ENCODE measurements around the gene APBA2. TPM values are rescaled to one million over a fixed set of nuclear protein-coding genes. Genes with fewer than 3 reads are reported as not detected.

Gene APBA2
- total RNA-seq, 2 experiments from 2014 or later: 19.2 to 21.2 TPM

DNA sequence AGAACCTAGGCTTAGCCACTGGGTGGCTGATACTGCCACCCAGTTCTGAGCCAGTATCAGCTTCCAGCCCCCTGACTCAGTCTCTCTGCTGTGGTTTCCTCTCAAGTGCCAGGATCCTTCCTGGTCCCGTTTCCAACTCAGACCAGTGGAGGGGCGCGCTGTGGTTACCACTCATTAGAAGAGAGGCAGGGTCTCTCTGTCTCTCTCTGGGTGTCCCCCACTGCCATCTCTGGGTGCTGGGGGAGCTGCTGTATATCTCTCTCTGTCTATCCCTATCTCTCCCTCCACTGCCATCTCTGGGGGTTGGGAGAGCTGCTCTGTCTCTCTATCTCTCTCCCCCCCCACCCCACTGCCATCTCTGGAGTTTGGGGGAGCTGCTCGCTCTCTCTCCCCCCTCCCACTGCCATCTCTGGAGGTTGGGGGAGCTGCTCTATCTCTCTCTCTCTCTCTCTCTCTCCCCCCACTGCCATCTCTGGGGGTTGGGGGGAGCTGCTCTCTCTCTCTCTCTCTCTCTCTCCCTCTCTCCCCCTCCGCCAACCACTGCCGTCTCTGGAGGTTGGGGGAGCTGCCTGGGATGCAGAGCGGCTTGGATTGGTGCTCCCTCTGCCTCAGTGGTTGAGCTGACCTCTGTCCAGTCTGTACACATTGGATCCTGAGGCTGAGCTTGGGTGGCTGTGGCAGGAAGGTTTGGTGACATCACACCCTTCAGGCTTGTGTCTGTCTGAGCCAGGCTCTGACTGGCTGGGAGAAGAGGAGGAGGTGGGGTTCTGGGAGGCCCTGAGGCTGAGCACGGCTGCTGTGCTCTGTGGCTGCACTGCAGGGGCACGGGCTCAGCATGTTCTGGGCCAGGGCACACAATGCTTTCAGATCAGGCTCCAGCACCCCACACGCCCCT lies 98.9 kb downstream of the APBA2 start:
- ChIA-PET POLR2A (no interaction called here), CTCF (interaction anchor here (1.5 kb wide), 1 partner anchor 17 kb away, joined by 3 read pairs; no protein-coding TSS in a partner anchor)
- H3K27ac Mint-ChIP-seq: peak overlapping the region; percentile 55
- no peak overlapping the region for H3K4me3 Mint-ChIP-seq
- H3K4me1 Mint-ChIP-seq: peaks cover 17% of the 10 kb centered on the region
- no peaks in the 10 kb centered on the region for H3K36me3 Mint-ChIP-seq (ENCODE audit: low read depth)
- H3K9me3 Mint-ChIP-seq: peaks cover 2% of the 10 kb centered on the region
- DNase-seq: no peak
- H3K27me3 Mint-ChIP-seq: no peaks in the 10 kb centered on the region

DNA sequence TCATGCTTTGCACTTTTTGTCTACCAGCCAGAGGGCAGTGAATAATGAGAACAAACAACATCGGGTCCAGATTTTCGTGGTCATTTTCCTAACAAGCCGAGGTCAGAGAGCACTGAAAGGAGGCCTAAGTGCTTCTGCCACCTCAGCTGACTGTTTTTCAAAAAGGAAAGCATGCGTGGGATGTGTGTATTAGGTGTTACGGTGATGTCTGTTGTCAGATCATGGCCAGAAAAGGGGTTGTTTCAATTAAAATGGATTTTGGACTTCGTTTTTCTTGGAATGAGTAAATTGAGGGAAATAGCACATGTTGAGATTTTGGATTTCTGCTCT lies 99.5 kb downstream of the APBA2 start:
- peaks cover 2% of the 10 kb centered on the region for H3K9me3 Mint-ChIP-seq
- H3K27me3 Mint-ChIP-seq: no peaks in the 10 kb centered on the region
- peaks cover 17% of the 10 kb centered on the region for H3K4me1 Mint-ChIP-seq
- no peaks in the 10 kb centered on the region for H3K36me3 Mint-ChIP-seq (ENCODE audit: low read depth)
- CTCF ChIA-PET: interaction anchor here (1.5 kb wide), 1 partner anchor 16 kb away, joined by 3 read pairs; no protein-coding TSS in a partner anchor
- H3K4me3 Mint-ChIP-seq: no peak overlapping the region
- POLR2A ChIA-PET: no interaction called here
- no peak for DNase-seq
- H3K27ac Mint-ChIP-seq: no peak overlapping the region

DNA sequence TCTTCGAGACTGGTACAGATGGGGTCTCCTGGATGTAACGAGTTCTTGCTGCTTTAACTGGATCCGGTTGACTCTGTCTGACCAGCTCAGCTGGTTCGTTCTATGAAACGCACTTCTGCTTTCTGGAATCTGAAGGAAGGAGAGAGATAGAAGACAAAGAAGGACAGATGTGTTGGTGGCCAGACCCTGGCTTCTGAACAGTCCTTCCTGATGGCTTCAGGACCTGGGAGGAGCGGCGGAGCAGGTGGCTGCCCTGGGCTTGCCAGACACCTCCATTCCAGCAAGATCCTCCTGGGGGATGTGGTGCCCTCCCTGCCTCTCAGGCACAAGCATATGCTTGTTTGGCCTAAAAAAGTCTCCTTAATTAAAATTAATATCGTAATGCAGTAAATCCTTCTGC lies 99.9 kb downstream of the APBA2 start:
- CTCF ChIA-PET: no interaction called here
- Mint-ChIP-seq H3K36me3 (ENCODE audit: low read depth) (no peaks in the 10 kb centered on the region), H3K4me1 (peaks cover 17% of the 10 kb centered on the region), H3K4me3 (no peak overlapping the region), H3K9me3 (peaks cover 2% of the 10 kb centered on the region), H3K27ac (no peak overlapping the region), H3K27me3 (no peaks in the 10 kb centered on the region)
- DNase-seq: no peak
- POLR2A ChIA-PET: no interaction called here

DNA sequence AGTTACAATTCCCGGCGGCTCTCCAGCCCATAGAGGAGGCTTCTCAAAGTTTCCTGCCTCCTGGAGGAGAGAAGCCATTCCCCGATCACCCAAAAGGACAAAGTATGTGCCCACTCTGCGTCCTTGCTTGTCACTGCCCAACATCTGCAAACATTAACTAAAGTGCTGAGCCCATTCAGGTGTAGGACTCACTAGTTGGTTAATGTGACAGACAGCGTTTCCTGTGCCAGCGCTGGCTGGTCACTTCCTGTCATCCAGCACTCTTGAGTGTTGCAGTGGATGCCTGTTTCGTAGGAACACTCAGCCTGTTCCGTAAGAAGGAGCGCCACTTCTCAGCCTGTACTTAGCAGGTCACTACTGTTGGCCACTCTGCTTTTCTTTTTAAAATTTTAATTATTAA lies 100.3 kb downstream of the APBA2 start:
- CTCF ChIA-PET: interaction anchor here (0.6 kb wide), 1 partner anchor 22 kb away, joined by 3 read pairs; no protein-coding TSS in a partner anchor

DNA sequence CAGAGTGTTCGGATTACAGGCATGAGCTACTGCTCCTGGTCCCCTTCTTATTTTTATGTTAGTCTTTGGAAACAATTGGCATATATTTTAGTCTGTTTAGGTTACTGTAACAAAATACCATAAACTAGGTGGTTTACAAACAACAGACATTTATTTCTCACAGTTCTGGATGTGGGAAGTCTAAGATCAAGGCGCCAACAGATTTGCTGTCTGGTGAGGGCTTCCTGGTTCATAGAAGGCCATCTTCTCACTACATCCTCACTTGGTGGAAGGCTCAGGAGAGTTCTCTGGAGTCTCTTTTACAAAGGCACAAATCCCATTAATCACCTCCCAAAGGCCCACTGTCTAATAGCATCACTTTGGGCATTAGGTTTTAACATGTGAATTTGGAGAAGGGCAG lies 101.0 kb downstream of the APBA2 start:
- DNase-seq: no peak
- peaks cover 17% of the 10 kb centered on the region for H3K4me1 Mint-ChIP-seq
- POLR2A ChIA-PET: no interaction called here
- H3K36me3 Mint-ChIP-seq (ENCODE audit: low read depth): no peaks in the 10 kb centered on the region
- H3K4me3 Mint-ChIP-seq: no peak overlapping the region
- H3K27me3 Mint-ChIP-seq: no peaks in the 10 kb centered on the region
- CTCF ChIA-PET: interaction anchor here (0.6 to 0.7 kb wide), 2 partner anchors 22 to 47 kb away, joined by 3 to 7 read pairs; no protein-coding TSS in a partner anchor
- no peak overlapping the region for H3K27ac Mint-ChIP-seq
- peaks cover 2% of the 10 kb centered on the region for H3K9me3 Mint-ChIP-seq

More for the DNA sequence above, 100.3 kb downstream of the APBA2 start:
- no peak for DNase-seq
- H3K4me3 Mint-ChIP-seq: no peak overlapping the region
- no peaks in the 10 kb centered on the region for H3K27me3 Mint-ChIP-seq
- POLR2A ChIA-PET: no interaction called here
- peaks cover 17% of the 10 kb centered on the region for H3K4me1 Mint-ChIP-seq
- no peaks in the 10 kb centered on the region for H3K36me3 Mint-ChIP-seq (ENCODE audit: low read depth)
- no peak overlapping the region for H3K27ac Mint-ChIP-seq
- H3K9me3 Mint-ChIP-seq: peaks cover 2% of the 10 kb centered on the region

DNA sequence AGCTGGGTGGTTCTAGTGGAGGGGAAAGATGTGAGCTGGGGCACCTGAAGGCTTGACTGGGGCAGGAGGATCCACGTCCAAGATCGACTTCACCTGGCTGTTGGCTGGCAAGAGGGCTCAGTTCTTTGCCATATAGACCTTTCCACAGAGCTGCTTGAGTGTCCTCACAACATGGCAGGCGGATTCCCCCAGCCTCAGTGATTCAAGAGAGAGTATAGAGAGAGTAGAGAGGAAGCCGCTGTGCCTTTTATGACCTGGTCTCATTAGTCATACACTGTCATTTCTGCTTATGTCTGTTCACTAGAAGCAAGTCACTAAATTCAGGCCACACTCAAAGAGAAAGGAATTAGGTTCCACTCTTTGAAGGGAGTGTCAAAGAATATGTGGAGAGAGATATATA lies 101.6 kb downstream of the APBA2 start:
- H3K36me3 Mint-ChIP-seq (ENCODE audit: low read depth): no peaks in the 10 kb centered on the region
- H3K27ac Mint-ChIP-seq: no peak overlapping the region
- peaks cover 17% of the 10 kb centered on the region for H3K4me1 Mint-ChIP-seq
- ChIA-PET POLR2A (no interaction called here), CTCF (interaction anchor here (0.7 kb wide), 1 partner anchor 47 kb away, joined by 7 read pairs; no protein-coding TSS in a partner anchor)
- peaks cover 2% of the 10 kb centered on the region for H3K9me3 Mint-ChIP-seq
- no peak for DNase-seq
- no peaks in the 10 kb centered on the region for H3K27me3 Mint-ChIP-seq
- H3K4me3 Mint-ChIP-seq: no peak overlapping the region

DNA sequence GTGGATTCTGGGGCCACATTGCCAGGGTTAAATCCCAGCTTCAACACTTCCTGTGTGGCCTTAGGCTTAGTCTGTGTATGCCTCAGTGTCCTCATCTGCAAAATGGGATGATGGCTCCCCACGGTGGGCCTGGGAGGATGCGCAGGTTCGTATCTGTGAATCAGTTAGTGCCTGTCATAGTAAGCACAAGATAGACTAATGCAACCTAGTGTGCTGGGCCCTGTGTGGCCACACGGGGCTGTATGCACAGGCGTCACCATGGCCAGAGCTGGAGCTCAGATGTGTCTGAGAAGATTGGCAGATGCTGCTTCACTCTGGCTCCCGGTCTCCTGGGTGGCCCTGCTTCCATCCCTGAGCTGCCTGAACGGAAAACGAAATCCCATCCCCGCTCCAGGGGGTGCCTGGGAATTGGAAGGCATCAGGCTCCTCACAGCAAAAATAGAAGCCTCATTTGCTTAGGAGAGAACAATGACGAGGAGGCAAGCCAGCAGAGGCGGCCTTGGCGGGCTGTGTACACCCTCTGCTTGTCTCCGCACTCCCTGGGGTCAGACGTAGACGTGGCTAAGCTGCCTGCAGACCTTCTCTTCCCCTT lies 103.6 kb downstream of the APBA2 start:
- H3K4me1 Mint-ChIP-seq: peaks cover 32% of the 10 kb centered on the region
- ChIA-PET CTCF (interaction anchor here (0.6 kb wide), 1 partner anchor 49 kb away, joined by 6 read pairs; no protein-coding TSS in a partner anchor), POLR2A (no interaction called here)
- H3K9me3 Mint-ChIP-seq: peaks cover 2% of the 10 kb centered on the region
- no peak overlapping the region for H3K4me3 Mint-ChIP-seq
- DNase-seq: no peak
- no peak overlapping the region for H3K27ac Mint-ChIP-seq
- H3K27me3 Mint-ChIP-seq: no peaks in the 10 kb centered on the region
- no peaks in the 10 kb centered on the region for H3K36me3 Mint-ChIP-seq (ENCODE audit: low read depth)

DNA sequence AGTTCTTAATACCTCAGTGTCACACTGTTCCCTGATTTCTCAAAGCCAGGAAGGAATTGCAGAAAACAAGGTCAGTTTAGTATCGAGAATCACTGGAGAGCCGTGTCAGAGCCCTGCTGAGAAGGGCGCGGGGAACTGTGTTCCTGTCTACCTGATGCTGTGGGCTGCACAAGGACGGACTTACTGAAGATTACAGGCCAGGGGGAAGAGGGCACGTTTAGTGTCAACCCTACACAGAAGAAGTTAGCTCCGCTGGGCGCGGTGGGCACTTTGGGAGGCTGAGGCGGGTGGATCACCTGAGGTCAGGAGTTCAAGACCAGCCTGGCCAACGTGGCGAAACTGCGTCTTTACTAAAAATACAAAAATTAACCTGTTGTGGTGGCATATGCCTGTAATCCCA lies 104.1 kb downstream of the APBA2 start:
- no peaks in the 10 kb centered on the region for H3K27me3 Mint-ChIP-seq
- peaks cover 2% of the 10 kb centered on the region for H3K9me3 Mint-ChIP-seq
- ChIA-PET CTCF (no interaction called here), POLR2A (no interaction called here)
- H3K27ac Mint-ChIP-seq: no peak overlapping the region
- H3K36me3 Mint-ChIP-seq (ENCODE audit: low read depth): no peaks in the 10 kb centered on the region
- no peak overlapping the region for H3K4me3 Mint-ChIP-seq
- no peak for DNase-seq
- H3K4me1 Mint-ChIP-seq: peaks cover 33% of the 10 kb centered on the region

DNA sequence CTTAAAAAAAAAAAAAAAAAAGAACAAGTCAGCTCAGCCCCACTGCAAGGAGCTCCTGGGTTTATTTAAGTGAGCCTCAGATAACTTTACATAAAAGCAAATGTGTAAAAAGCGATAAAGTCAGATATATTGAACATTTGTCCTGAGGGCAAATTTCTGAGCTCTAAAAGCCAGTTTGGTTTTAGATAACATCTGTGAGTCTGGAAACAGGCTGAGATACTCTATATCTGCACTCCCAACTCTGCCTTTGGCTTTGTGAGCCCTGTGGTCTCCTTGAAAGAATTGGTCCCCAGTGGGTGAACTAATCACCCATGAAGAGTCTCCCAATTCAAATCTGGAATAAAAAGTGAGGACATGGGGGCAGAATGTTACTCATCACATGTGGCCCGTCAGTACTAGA lies 104.6 kb downstream of the APBA2 start:
- no peak overlapping the region for H3K4me3 Mint-ChIP-seq
- no peaks in the 10 kb centered on the region for H3K27me3 Mint-ChIP-seq
- peaks cover 33% of the 10 kb centered on the region for H3K4me1 Mint-ChIP-seq
- H3K27ac Mint-ChIP-seq: no peak overlapping the region
- CTCF ChIA-PET: interaction anchor here (0.6 kb wide), 1 partner anchor 12 kb away, joined by 3 read pairs; no protein-coding TSS in a partner anchor
- no peaks in the 10 kb centered on the region for H3K36me3 Mint-ChIP-seq (ENCODE audit: low read depth)
- H3K9me3 Mint-ChIP-seq: peaks cover 2% of the 10 kb centered on the region
- POLR2A ChIA-PET: no interaction called here
- no peak for DNase-seq

DNA sequence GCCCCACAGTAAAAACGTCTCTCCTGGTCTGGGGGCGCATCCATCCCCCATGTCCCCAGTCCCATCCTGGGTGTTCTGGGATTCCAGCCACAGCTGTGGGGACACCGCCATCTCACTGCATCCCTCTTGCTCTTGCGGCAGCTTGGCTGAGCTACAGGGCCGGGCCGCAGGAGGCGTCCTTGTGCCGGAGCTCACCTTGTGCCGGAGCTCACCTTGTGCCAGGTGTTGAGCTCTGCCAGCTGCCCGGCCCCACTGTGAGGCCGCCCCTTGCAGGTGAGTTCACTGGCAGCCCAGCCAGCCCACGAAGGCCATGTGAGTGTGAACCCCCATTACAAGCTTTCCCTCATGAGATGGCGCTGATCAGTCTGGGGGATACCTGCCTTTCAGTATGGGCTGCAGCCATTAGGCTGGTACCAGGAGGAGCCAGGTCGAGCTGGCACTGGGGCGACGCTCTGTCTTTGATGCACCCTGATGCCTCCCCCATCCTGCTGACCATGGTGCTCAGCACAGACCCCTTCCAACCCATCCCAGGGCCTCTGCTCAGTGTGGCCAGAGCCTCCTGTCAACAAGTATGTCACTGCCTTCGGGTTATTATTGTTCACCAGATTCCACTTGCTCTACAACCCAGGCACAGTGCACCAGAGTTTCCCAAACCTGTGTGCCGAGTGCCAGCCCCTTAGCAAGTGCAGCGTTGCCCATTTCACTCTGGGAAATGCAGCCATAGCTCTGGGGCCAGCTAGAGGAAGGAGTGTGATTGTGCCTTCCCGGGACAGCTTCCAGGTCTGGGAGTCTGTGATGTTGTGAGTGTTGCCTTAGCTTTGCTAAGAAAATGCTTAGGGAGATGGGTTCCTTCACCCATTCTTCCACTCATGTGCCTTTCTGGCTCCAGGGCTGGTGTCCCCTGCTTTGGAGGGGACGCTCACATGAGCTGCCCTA lies 105.7 kb downstream of the APBA2 start:
- Mint-ChIP-seq H3K27me3 (no peaks in the 10 kb centered on the region), H3K9me3 (peaks cover 2% of the 10 kb centered on the region), H3K27ac (no peak overlapping the region), H3K36me3 (ENCODE audit: low read depth) (no peaks in the 10 kb centered on the region), H3K4me1 (peaks cover 29% of the 10 kb centered on the region), H3K4me3 (no peak overlapping the region)
- POLR2A ChIA-PET: no interaction called here
- CTCF ChIA-PET: no interaction called here
- DNase-seq: no peak

DNA sequence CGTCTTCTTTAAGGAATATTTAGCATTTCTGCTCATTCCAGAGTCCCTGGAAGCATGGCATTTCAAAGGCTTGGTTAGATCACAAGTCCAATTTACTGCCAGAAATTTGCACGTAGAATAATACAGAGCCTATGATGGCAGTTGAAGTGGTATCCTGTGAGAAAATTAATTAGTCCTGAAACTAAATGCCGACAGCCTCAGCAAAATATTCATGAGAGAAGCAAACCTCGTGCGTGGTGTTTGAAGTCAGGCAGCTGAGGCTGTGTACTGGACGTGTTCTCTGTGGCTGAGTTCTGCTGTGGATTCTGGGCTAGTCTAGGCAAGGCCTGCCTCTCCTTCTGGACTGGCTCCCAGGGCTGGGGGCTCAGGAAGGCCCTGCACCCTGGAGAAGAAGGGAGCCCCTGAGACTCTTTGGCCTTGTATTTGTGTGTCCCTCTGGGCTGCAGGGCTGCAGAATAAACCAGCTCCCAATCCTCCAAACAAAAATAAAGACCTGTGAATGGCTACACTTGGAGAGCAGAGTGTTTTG lies 106.6 kb downstream of the APBA2 start:
- no peaks in the 10 kb centered on the region for H3K36me3 Mint-ChIP-seq (ENCODE audit: low read depth)
- POLR2A ChIA-PET: no interaction called here
- peaks cover 29% of the 10 kb centered on the region for H3K4me1 Mint-ChIP-seq
- CTCF ChIA-PET: no interaction called here
- DNase-seq: no peak
- no peak overlapping the region for H3K27ac Mint-ChIP-seq
- no peaks in the 10 kb centered on the region for H3K27me3 Mint-ChIP-seq
- no peaks in the 10 kb centered on the region for H3K9me3 Mint-ChIP-seq
- H3K4me3 Mint-ChIP-seq: no peak overlapping the region

DNA sequence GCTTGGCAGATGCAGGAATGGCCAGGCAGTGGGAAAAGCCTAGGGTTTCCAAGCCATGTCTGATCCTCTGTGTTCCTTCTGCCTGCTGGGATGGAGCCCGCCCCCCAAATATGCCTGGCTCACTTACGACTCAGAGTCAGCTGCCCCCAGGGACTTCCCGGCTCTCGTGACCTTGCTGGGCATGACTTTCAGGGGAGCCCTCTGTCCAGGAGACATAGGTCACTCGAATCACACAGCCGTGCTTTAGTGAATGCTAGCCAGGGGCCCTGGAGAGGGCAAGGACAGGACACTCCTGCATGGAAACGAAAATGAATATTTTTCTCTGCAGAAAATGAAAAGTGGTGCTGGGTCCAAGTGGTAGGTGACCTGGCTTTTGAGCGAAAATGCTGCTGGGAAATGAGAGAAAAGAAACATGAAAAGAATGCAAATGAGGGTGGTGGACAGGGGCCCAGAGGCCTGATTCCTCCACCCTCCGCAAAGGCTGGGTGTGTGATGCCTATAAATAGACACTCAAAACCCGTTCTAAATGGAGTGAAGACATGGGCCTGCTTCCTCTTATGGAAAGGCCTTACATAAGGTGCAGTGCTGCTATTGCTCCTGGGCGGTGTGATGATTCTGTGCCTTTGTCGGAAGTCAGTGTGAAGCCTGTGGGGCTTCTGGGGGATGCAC lies 107.4 kb downstream of the APBA2 start:
- no peak for DNase-seq
- POLR2A ChIA-PET: no interaction called here
- CTCF ChIA-PET: interaction anchor here (0.8 kb wide), 2 partner anchors 45 to 105 kb away, joined by 3 read pairs; no protein-coding TSS in a partner anchor
- H3K27me3 Mint-ChIP-seq: no peaks in the 10 kb centered on the region
- no peak overlapping the region for H3K4me3 Mint-ChIP-seq
- no peaks in the 10 kb centered on the region for H3K36me3 Mint-ChIP-seq (ENCODE audit: low read depth)
- H3K4me1 Mint-ChIP-seq: peaks cover 29% of the 10 kb centered on the region
- peak overlapping the region; percentile 20 for H3K27ac Mint-ChIP-seq
- no peaks in the 10 kb centered on the region for H3K9me3 Mint-ChIP-seq
